Endodermal cell (in vitro differentiated cells): ENCODE data around the gene TCF7. TPM values are rescaled to one million over a fixed set of nuclear protein-coding genes. Genes with fewer than 3 reads are reported as not detected.

ENCODE experiments used
- DNase-seq: peaks from one replicate; pipeline ENCODE4 v3.0.0-alpha.2; 2017
- H3K27ac ChIP-seq: 2 replicates; pipeline ENCODE4 v1.5.1; 2013; ENCODE audit warnings: mild to moderate bottlenecking, low read depth, low read length, moderate library complexity
- H3K27me3 ChIP-seq: 2 replicates; pipeline ENCODE4 v1.6.1; 2013; ENCODE audit warnings: mild to moderate bottlenecking, low read length, moderate library complexity; ENCODE audit not compliant: insufficient read depth, control insufficient read depth, poor library complexity, severe bottlenecking
- H3K36me3 ChIP-seq: 2 replicates; pipeline ENCODE4 v1.7.0; 2013; ENCODE audit warnings: mild to moderate bottlenecking, low read length, moderate library complexity; ENCODE audit not compliant: control insufficient read depth, insufficient read depth
- H3K4me1 ChIP-seq: one replicate; pipeline ENCODE4 v1.7.0; 2013; ENCODE audit warnings: low read length; ENCODE audit not compliant: control insufficient read depth, insufficient read depth
- H3K4me3 ChIP-seq: 2 replicates; pipeline ENCODE4 v1.5.1; 2013; ENCODE audit warnings: mild to moderate bottlenecking, low read length, moderate library complexity
- H3K9ac ChIP-seq: 2 replicates; pipeline ENCODE4 v1.6.1; 2013; ENCODE audit warnings: mild to moderate bottlenecking, low read length, moderate library complexity; ENCODE audit not compliant: poor library complexity, severe bottlenecking; ENCODE audit errors: extremely low read depth
- H3K9me3 ChIP-seq: 2 replicates; pipeline ENCODE4 v1.6.1; 2013; ENCODE audit warnings: mild to moderate bottlenecking, low read length, moderate library complexity; ENCODE audit not compliant: control insufficient read depth
- H3K27ac Mint-ChIP-seq: 2 replicates; pipeline ENCODE4 v1.8.0; 2020; ENCODE audit warnings: mixed read lengths
- H3K27me3 Mint-ChIP-seq: 2 replicates; pipeline ENCODE4 v1.8.0; 2021; ENCODE audit warnings: mild to moderate bottlenecking, mixed read lengths; ENCODE audit not compliant: insufficient read depth
- H3K36me3 Mint-ChIP-seq: 2 replicates; pipeline ENCODE4 v1.8.0; 2020; ENCODE audit warnings: low read depth, mixed read lengths
- H3K4me1 Mint-ChIP-seq: 2 replicates; pipeline ENCODE4 v1.8.0; 2020; ENCODE audit warnings: mixed read lengths
- H3K4me3 Mint-ChIP-seq: 2 replicates; pipeline ENCODE4 v1.8.0; 2020; ENCODE audit warnings: mild to moderate bottlenecking, moderate library complexity, mixed read lengths
- H3K9me3 Mint-ChIP-seq: 2 replicates; pipeline ENCODE4 v1.8.0; 2020; ENCODE audit warnings: mild to moderate bottlenecking, mixed read lengths
- CTCF ChIP-seq: fragments of 200-600 bp; sonication (generic); conservative IDR thresholded peaks from 2 replicates; pipeline ENCODE4 v1.5.0; 2021; ENCODE audit warnings: antibody characterized with exemption, mild to moderate bottlenecking
- WGBS, 2 experiments: methylation state at CpG; one replicate each; pipeline versions ENCODE4 v1.1.5 to v1.1.7; 2013; ENCODE audit warnings: missing lambda C conversion rate in 2 of 2, mixed read lengths in 1 of 2; ENCODE audit not compliant: insufficient coverage in 1 of 2, insufficient read length in 1 of 2; 5-methylcytosine and 5-hydroxymethylcytosine counted together
- total RNA-seq, 2 donors: library from RNA; stranded (reverse); fragmentation: NEBNext Ultra II Directional in 1 of 2; extraction: Animal tissue kit (Norgen Biotek cat#: 25700) in 1 of 2; gene quantifications; 2 replicates in 1 of 2; 3 replicates in 1 of 2; pipeline ENCODE4 v1.2.1, GENCODE V29; 2021

The TCF7 gene
- total RNA-seq, 2 donors from 2014 or later: 14.9 to 19.4 TPM

- Histone ChIP-seq H3K4me3 (no peak overlapping the region), H3K9me3 (no peaks in the 10 kb centered on the region), H3K27ac (no peak overlapping the region), H3K27me3 (no peaks in the 10 kb centered on the region), H3K4me1 (peaks cover 3% of the 10 kb centered on the region), H3K9ac (no peak overlapping the region), H3K36me3 (peaks cover 9% of the 10 kb centered on the region)
- TF ChIP-seq CTCF: no peak
- 92 to 95% methylated on average over 5 to 6 of the region's 6 CpGs for WGBS, 2 experiments
- Mint-ChIP-seq H3K9me3 (no peaks in the 10 kb centered on the region), H3K4me1 (peaks cover 10% of the 10 kb centered on the region), H3K27ac (no peak overlapping the region), H3K4me3 (no peak overlapping the region), H3K27me3 (peaks cover 26% of the 10 kb centered on the region), H3K36me3 (peaks cover 3% of the 10 kb centered on the region)
- DNase-seq: no peak
Observed at GRCh38 chr5:134111741-134112647, 2.5 kb upstream of the TCF7 start.

DNA sequence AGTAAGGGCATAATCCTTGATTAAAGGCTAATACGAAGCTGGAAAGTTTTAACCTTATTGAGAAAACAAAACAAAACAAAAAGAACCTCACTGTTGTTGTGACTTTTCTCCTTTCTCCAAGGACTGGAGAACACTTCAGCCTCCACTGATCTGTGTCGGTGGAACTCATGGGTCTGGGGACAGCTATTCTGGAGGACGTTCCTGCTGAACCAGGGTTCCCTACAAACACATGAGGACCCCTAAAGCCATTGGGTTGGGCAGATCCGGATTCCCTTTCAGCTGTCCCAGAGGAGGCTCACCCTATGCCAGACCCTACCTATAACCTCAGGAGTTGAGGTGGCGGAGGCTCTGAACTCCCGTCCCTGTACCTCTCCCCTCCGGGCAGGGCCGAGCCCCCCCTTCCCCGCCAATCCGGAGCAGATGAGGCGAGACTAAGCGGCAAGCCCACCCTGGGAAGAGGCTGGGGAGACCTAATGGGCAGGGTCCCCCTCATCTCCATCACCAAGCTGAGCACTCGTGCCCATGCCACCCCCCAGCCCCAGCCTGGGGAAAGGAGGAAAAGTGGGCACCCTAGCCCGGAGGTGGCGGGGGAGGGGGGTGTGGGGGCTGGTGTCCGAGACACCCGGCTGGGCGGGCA lies 1.6 kb upstream of the TCF7 start:
- Histone ChIP-seq H3K36me3 (peaks cover 17% of the 10 kb centered on the region), H3K4me3 (no peak overlapping the region), H3K27ac (no peak overlapping the region), H3K27me3 (no peaks in the 10 kb centered on the region), H3K4me1 (peaks cover 3% of the 10 kb centered on the region), H3K9me3 (no peaks in the 10 kb centered on the region), H3K9ac (no peak overlapping the region)
- peaks cover 7% of the 10 kb centered on the region for H3K36me3 Mint-ChIP-seq
- no peaks in the 10 kb centered on the region for H3K9me3 Mint-ChIP-seq
- H3K27me3 Mint-ChIP-seq: peaks cover 26% of the 10 kb centered on the region
- no peak overlapping the region for H3K27ac Mint-ChIP-seq
- no peak for TF ChIP-seq CTCF
- DNase-seq: no peak
- H3K4me3 Mint-ChIP-seq: no peak overlapping the region
- 92% methylated on average over 4 to 18 of the region's 18 CpGs for WGBS, 2 experiments
- peaks cover 10% of the 10 kb centered on the region for H3K4me1 Mint-ChIP-seq

GRCh38 chr5:134113363-134113889 lies 1.1 kb upstream of the TCF7 start:
- Mint-ChIP-seq H3K4me3 (peak overlapping the region; percentile 66), H3K9me3 (no peaks in the 10 kb centered on the region), H3K27me3 (peaks cover 26% of the 10 kb centered on the region), H3K4me1 (peaks cover 10% of the 10 kb centered on the region), H3K27ac (peak overlapping the region; percentile 89), H3K36me3 (peaks cover 7% of the 10 kb centered on the region)
- Histone ChIP-seq H3K9ac (no peak overlapping the region), H3K4me3 (no peak overlapping the region), H3K36me3 (peaks cover 17% of the 10 kb centered on the region), H3K27ac (no peak overlapping the region), H3K9me3 (no peaks in the 10 kb centered on the region), H3K27me3 (no peaks in the 10 kb centered on the region), H3K4me1 (peaks cover 3% of the 10 kb centered on the region)
- DNase-seq: peak; percentile 60
- TF ChIP-seq CTCF: no peak
- 90 to 92% methylated on average over 19 to 30 of the region's 30 CpGs for WGBS, 2 experiments
